HG03342 (cell line): ENCODE results near the gene CABCOCO1.

Experiments
- ATAC-seq: cut with Tn5 transposase; IDR thresholded peaks from one replicate; pipeline ENCODE4 v1.9.1; 2021; ENCODE audit warnings: mild to moderate bottlenecking, moderate library complexity; ENCODE audit not compliant: unreplicated experiment

Gene CABCOCO1

DNA sequence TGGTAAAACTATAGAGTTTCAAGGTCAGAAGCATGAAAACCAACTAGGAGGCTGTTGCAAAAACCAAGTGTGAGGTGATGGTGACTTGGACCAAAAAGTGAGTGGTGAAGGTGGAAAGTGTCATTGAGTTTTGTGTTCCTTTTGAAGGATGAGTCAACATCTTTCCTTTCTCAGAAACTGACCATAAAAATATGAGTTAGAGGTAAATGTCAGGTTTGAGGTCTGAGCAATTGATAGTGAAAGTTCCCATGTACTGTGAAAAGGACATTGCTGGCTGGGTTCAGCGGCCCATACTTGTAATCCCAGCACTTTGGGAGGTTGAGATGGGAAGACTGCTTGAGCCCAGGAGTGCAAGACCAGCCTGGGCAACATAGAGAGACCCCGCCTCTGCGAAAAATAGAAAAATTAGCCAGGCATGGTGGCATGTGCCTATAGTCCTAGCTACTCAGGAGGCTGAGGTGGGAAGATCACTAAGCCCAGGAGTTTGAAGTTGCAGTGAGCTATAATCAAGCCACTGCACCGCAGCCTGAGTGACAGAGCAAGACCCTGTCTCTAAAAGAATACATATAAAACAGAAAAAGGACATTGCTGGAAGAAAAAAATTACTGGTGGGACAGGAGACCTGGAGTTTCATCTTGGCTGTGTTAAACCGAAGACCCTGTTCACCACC is 149.5 kb downstream of the CABCOCO1 start:
- ATAC-seq, result peak; percentile 69

DNA sequence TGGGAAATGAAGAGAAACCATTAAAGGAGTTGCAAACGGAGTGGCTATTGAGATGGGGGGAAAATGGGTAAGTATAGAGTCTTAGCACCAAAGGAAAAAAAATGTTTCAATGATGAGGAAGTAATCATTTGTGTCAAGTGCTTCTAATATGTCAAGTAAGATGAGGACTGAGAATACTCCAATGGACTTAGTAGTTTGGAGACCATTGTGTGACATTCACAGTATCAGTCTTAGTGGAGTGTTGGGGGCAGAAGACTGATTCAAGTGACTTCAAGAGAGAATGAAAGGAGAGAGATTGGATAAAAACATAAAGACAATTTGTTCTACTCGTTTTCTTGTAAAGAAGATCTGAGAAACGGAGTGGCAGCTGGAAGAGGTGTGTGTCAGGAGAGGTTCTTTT is 150.2 kb downstream of the CABCOCO1 start:
- ATAC-seq, result no peak

DNA sequence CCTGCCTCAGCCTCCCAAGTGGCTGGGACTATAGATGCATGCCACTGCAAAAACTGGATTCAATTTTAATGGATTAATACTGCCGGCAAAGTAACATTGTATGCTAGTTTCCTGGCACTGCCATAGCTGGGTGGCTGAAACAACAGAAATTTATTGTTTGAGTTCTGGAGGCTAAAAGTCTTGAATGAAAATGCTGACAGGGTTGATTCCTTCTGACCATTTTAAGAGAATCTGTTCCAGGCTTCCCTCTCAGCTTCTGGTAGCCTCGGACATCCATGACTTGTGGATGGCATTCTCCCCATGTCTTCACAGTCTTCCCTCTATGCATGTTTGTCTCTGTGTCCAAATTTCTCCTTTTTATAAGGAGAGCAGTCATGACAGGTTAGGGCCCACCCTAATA is 151.4 kb downstream of the CABCOCO1 start:
- ATAC-seq, result no peak

DNA sequence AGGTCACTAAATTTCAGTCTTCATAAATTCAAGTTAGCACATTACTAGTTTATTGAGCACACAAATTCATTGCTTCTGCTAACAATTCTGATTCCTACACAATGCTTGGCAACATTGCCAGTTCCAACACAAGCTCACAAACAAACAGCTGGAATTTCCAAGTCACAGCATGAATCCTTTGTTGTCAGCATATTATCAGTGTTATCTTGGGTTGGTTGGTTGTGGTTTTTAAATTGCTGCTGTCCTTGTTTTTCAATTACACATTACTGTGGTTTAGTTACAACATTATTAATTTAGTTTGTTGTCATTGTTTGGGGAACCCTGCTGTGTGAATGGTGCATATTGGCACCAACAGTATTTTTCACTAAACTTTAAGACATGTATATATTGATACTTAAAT is 152.8 kb downstream of the CABCOCO1 start:
- no peak for ATAC-seq
